HepG2 (cell line): ENCODE measurements around the gene LYST. TPM values are rescaled to one million over a fixed set of nuclear protein-coding genes. Genes with fewer than 3 reads are reported as not detected.

ENCODE experiments used
- ATRX ChIP-seq: sonication (generic); formaldehyde crosslinking; IDR thresholded peaks from 2 replicates; pipeline ENCODE4 v1.4.0; 2020; ENCODE audit warnings: missing genetic modification reagents, borderline replicate concordance
- BRF2 ChIP-seq: sonication (generic); formaldehyde crosslinking; IDR thresholded peaks from 2 replicates; pipeline ENCODE4 v1.8.1; 2022; ENCODE audit warnings: mild to moderate bottlenecking, missing genetic modification reagents
- CHD2 ChIP-seq: IDR thresholded peaks from 2 replicates; pipeline ENCODE4 v1.6.1; 2011; ENCODE audit warnings: low read depth, low read length, improper control_type of control experiment
- EED ChIP-seq: sonication (generic); formaldehyde crosslinking; IDR thresholded peaks from 2 replicates; pipeline ENCODE4 v1.5.0; 2020; ENCODE audit warnings: mild to moderate bottlenecking, missing genetic modification reagents
- FOXA1 ChIP-seq, 2 experiments: fragments of 450-650 bp in 1 of 2; sonication (generic) in 1 of 2; formaldehyde crosslinking in 1 of 2; IDR thresholded peaks; 2 replicates each; pipeline versions ENCODE4 v1.4.0 to v1.6.1; 2016 to 2020; ENCODE audit warnings: missing genetic modification reagents in 1 of 2
- GATAD2A ChIP-seq: IDR thresholded peaks from 2 replicates; pipeline ENCODE4 v1.6.1; 2016
- HDAC2 ChIP-seq: sonication (generic); formaldehyde crosslinking; IDR thresholded peaks from 2 replicates; pipeline ENCODE4 v1.4.0; 2020; ENCODE audit warnings: missing genetic modification reagents
- HMG20B ChIP-seq: conservative IDR thresholded peaks from 2 replicates; pipeline ENCODE4 v1.6.1; 2016; ENCODE audit warnings: missing genetic modification reagents, missing compliant biosample characterization
- IKZF4 ChIP-seq: sonication (generic); formaldehyde crosslinking; IDR thresholded peaks from 2 replicates; pipeline ENCODE4 v1.5.1; 2020; ENCODE audit warnings: borderline replicate concordance, mild to moderate bottlenecking, low read depth, missing genetic modification reagents; ENCODE audit errors: not compliant biosample characterization
- JARID2 ChIP-seq: sonication (generic); formaldehyde crosslinking; IDR thresholded peaks from 2 replicates; pipeline ENCODE4 v1.8.1; 2023; ENCODE audit warnings: missing genetic modification reagents, inconsistent platforms; ENCODE audit not compliant: insufficient replicate concordance
- MXD1 ChIP-seq: sonication (generic); formaldehyde crosslinking; IDR thresholded peaks from 2 replicates; pipeline ENCODE4 v1.4.0; 2020; ENCODE audit warnings: mild to moderate bottlenecking, missing genetic modification reagents
- SMARCE1 ChIP-seq: fragments of 450-650 bp; IDR thresholded peaks from 2 replicates; pipeline ENCODE4 v1.6.1; 2017; ENCODE audit warnings: borderline replicate concordance
- SPEN ChIP-seq: sonication (generic); formaldehyde crosslinking; IDR thresholded peaks from 2 replicates; pipeline ENCODE4 v1.5.1; 2020; ENCODE audit warnings: low read depth, mild to moderate bottlenecking, missing genetic modification reagents
- ZBTB20 ChIP-seq: sonication (generic); formaldehyde crosslinking; IDR thresholded peaks from 2 replicates; pipeline ENCODE4 v1.8.1; 2023; ENCODE audit warnings: missing genetic modification reagents, low read depth, mild to moderate bottlenecking, borderline replicate concordance
- ZKSCAN1 ChIP-seq: fragments of 150-350 bp; IDR thresholded peaks from 2 replicates; pipeline ENCODE4 v1.6.1; 2014; ENCODE audit warnings: low read length
- ZNF235 ChIP-seq: sonication (generic); formaldehyde crosslinking; IDR thresholded peaks from 2 replicates; pipeline ENCODE4 v1.8.1; 2023; ENCODE audit warnings: mild to moderate bottlenecking, missing genetic modification reagents, borderline replicate concordance
- ZNF296 ChIP-seq: sonication (generic); formaldehyde crosslinking; conservative IDR thresholded peaks from 2 replicates; pipeline ENCODE4 v1.5.0; 2020; ENCODE audit warnings: mild to moderate bottlenecking, missing genetic modification reagents
- ZNF33B ChIP-seq: sonication (generic); formaldehyde crosslinking; IDR thresholded peaks from 2 replicates; pipeline ENCODE4 v1.5.1; 2020; ENCODE audit warnings: mild to moderate bottlenecking, missing genetic modification reagents
- ZNF598 ChIP-seq: sonication (generic); formaldehyde crosslinking; IDR thresholded peaks from 2 replicates; pipeline ENCODE4 v1.5.1; 2020; ENCODE audit warnings: mild to moderate bottlenecking, missing genetic modification reagents, borderline replicate concordance
- ZNF775 ChIP-seq: sonication (generic); formaldehyde crosslinking; IDR thresholded peaks from 2 replicates; pipeline ENCODE4 v1.4.0; 2020; ENCODE audit warnings: missing genetic modification reagents, mild to moderate bottlenecking, moderate library complexity, borderline replicate concordance
- ZNF83 ChIP-seq: sonication (generic); formaldehyde crosslinking; IDR thresholded peaks from 2 replicates; pipeline ENCODE4 v1.4.0; 2020; ENCODE audit warnings: missing genetic modification reagents, mild to moderate bottlenecking, borderline replicate concordance
- polyA plus RNA-seq, 8 experiments: library from polyadenylated mRNA; depleted of rRNA in 3 of 8; stranded (reverse) in 7 of 8; unstranded in 1 of 8; fragments of >200 nt; fragmentation: Illumina TruSeq in 4 of 8; extraction: Trizol in 4 of 8; gene quantifications; 2 replicates each; pipeline versions ENCODE4 v1.2.1 to v1.2.3, GENCODE V29; 2011 to 2016; ENCODE audit warnings: low read depth in 4 of 8, missing spikeins in 1 of 8, mixed read lengths in 1 of 8; ENCODE audit not compliant: insufficient read depth in 1 of 8
- total RNA-seq, 5 experiments: library from RNA; depleted of rRNA; stranded (reverse); fragments of >200 nt; fragmentation: Illumina TruSeq; extraction: Trizol; gene quantifications; 2 replicates each; pipeline ENCODE4 v1.2.3, GENCODE V29; 2016; ENCODE audit warnings: low read depth in 1 of 5
- TF ChIP-seq, protein P1 (sequence below): sonication (generic); formaldehyde crosslinking; IDR thresholded peaks from 2 replicates; pipeline ENCODE4 v1.8.1; 2023; ENCODE audit warnings: missing genetic modification reagents, mild to moderate bottlenecking, borderline replicate concordance
- TF ChIP-seq, protein P2 (sequence below): sonication (generic); formaldehyde crosslinking; IDR thresholded peaks from 2 replicates; pipeline ENCODE4 v1.5.0; 2020; ENCODE audit warnings: missing genetic modification reagents
- TF ChIP-seq, protein P3 (sequence below): sonication (generic); formaldehyde crosslinking; IDR thresholded peaks from 2 replicates; pipeline ENCODE4 v1.8.0; 2022; ENCODE audit warnings: mild to moderate bottlenecking, missing genetic modification reagents

Gene LYST
- total and polyA plus RNA-seq, 2 of the 13 experiments (the other 11 are each of a cell fraction or from before 2014, with no cell fraction given), result 0.91 to 2.5 TPM

GRCh38 chr1:235650341-235651169, 216.2 kb downstream of the LYST start (continued):
- TF ChIP-seq BRF2 (CRISPR knock-in tag), result peak; percentile 39; the same call in 1 of the 2 replicates
- TF ChIP-seq ATRX (CRISPR knock-in tag), result no peak
- TF ChIP-seq, protein P1, sequence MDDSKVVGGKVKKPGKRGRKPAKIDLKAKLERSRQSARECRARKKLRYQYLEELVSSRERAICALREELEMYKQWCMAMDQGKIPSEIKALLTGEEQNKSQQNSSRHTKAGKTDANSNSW (CRISPR knock-in tag), result no peak
- TF ChIP-seq SPEN (CRISPR knock-in tag), result peak; percentile 89
- TF ChIP-seq JARID2, result peak; percentile 57
- TF ChIP-seq SMARCE1, result no peak
- TF ChIP-seq CHD2, result no peak
- TF ChIP-seq ZNF296 (CRISPR knock-in tag), result no peak
- peak; percentile 90 for TF ChIP-seq ZBTB20 (CRISPR knock-in tag)
- peak; percentile 96 for TF ChIP-seq GATAD2A
- TF ChIP-seq HDAC2 (CRISPR knock-in tag), result peak; percentile 98
- TF ChIP-seq EED (CRISPR knock-in tag), result 0 out of 2 replicates have a peak, but pooled peaks have one; percentile 39
- no peak for TF ChIP-seq FOXA1 (IDR thresholded peaks at IDR 0.05)
- peak; percentile 84 for TF ChIP-seq FOXA1 (CRISPR knock-in tag; IDR thresholded peaks at IDR 0.05)
- peak; percentile 70 for TF ChIP-seq HMG20B (CRISPR knock-in tag)
- peak; percentile 36; the same call in 1 of the 2 replicates for TF ChIP-seq ZNF33B (CRISPR knock-in tag)
- TF ChIP-seq, protein P2, sequence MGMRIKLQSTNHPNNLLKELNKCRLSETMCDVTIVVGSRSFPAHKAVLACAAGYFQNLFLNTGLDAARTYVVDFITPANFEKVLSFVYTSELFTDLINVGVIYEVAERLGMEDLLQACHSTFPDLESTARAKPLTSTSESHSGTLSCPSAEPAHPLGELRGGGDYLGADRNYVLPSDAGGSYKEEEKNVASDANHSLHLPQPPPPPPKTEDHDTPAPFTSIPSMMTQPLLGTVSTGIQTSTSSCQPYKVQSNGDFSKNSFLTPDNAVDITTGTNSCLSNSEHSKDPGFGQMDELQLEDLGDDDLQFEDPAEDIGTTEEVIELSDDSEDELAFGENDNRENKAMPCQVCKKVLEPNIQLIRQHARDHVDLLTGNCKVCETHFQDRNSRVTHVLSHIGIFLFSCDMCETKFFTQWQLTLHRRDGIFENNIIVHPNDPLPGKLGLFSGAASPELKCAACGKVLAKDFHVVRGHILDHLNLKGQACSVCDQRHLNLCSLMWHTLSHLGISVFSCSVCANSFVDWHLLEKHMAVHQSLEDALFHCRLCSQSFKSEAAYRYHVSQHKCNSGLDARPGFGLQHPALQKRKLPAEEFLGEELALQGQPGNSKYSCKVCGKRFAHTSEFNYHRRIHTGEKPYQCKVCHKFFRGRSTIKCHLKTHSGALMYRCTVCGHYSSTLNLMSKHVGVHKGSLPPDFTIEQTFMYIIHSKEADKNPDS (CRISPR knock-in tag), result no peak
- TF ChIP-seq ZNF598 (CRISPR knock-in tag), result no peak
- TF ChIP-seq ZNF775, result peak; percentile 44; the same call in 1 of the 2 replicates
- TF ChIP-seq ZKSCAN1, result 0 out of 2 replicates have a peak, but pooled peaks have one; percentile 11
- TF ChIP-seq, protein P3, sequence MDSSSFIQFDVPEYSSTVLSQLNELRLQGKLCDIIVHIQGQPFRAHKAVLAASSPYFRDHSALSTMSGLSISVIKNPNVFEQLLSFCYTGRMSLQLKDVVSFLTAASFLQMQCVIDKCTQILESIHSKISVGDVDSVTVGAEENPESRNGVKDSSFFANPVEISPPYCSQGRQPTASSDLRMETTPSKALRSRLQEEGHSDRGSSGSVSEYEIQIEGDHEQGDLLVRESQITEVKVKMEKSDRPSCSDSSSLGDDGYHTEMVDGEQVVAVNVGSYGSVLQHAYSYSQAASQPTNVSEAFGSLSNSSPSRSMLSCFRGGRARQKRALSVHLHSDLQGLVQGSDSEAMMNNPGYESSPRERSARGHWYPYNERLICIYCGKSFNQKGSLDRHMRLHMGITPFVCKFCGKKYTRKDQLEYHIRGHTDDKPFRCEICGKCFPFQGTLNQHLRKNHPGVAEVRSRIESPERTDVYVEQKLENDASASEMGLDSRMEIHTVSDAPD (CRISPR knock-in tag), result 0 out of 2 replicates have a peak, but pooled peaks have one; percentile 38
- TF ChIP-seq MXD1, result peak; percentile 39; the same call in 1 of the 2 replicates
- 0 out of 2 replicates have a peak, but pooled peaks have one; percentile 56 for TF ChIP-seq ZNF83 (CRISPR knock-in tag)
- TF ChIP-seq IKZF4 (CRISPR knock-in tag), result no peak
- TF ChIP-seq ZNF235 (CRISPR knock-in tag), result no peak
